ENCODE data around the gene NDUFB10. TPM values are rescaled to one million over a fixed set of nuclear protein-coding genes. Genes with fewer than 3 reads are reported as not detected.

The NDUFB10 gene
- total RNA-seq, 1 donor from 2014 or later, result 122 TPM

DNA sequence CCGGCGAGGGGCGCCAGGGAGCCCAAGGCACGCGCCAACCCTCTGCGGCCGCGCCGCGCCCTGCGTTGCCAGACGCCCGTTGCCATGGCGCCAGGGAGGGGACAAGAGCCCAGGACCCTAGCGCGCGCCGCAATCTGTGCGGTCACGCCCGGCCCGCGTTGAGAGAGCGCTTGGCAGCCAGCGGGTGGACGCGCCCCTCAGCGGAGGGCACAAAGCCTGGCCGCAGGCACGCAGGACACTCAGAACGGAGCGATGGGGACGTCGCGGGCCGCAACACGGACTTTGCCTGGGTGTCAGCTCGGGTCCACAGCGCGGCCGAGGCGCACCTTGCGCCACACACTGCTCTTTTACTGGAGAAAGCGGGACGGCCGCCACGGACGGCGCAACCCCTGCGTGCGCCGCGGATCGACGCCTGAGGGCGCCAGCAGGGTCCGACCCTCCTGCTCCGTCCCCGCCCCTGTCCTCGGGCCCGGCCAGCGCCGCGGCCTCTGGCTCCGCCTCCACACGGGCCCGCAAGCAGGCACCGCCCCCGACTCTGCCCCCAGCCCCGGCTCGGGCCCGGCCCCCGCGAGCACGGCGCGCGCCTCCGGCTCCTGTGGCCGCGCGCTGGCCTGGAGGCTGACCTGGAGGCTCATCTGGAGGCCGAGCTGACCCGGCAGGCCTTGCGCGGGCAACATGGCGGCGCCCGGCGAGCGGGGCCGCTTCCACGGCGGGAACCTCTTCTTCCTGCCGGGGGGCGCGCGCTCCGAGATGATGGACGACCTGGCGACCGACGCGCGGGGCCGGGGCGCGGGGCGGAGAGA lies 24.4 kb downstream of the NDUFB10 start, which contains the start of gene GFER:
Gene GFER (plus strand): TSS at position 650 of the 803 bp plus-strand sequence. CDS start 26 bp downstream, at position 676.
- Mint-ChIP-seq H3K9me3 (no peaks in the 10 kb centered on the region), H3K27me3 (peaks cover 49% of the 10 kb centered on the region), H3K4me3 (peak within 1 kb of the TSS; percentile 89), H3K4me1 (ENCODE audit: unreplicated experiment) (peaks cover 11% of the 10 kb centered on the region), H3K36me3 (peaks cover 3% of the 10 kb centered on the region), H3K27ac (peak within 1 kb of the TSS; percentile 62)
- peak; percentile 97 for DNase-seq (ENCODE audit: extremely low spot score, unreplicated experiment)
- TF ChIP-seq, protein P1, sequence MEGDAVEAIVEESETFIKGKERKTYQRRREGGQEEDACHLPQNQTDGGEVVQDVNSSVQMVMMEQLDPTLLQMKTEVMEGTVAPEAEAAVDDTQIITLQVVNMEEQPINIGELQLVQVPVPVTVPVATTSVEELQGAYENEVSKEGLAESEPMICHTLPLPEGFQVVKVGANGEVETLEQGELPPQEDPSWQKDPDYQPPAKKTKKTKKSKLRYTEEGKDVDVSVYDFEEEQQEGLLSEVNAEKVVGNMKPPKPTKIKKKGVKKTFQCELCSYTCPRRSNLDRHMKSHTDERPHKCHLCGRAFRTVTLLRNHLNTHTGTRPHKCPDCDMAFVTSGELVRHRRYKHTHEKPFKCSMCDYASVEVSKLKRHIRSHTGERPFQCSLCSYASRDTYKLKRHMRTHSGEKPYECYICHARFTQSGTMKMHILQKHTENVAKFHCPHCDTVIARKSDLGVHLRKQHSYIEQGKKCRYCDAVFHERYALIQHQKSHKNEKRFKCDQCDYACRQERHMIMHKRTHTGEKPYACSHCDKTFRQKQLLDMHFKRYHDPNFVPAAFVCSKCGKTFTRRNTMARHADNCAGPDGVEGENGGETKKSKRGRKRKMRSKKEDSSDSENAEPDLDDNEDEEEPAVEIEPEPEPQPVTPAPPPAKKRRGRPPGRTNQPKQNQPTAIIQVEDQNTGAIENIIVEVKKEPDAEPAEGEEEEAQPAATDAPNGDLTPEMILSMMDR (conservative IDR thresholded peaks at IDR 0.05), result peak; percentile 50

- peak overlapping the region; percentile 89 for H3K4me3 Mint-ChIP-seq
- peak overlapping the region; percentile 62 for H3K27ac Mint-ChIP-seq
- H3K4me1 Mint-ChIP-seq (ENCODE audit: unreplicated experiment), result peaks cover 11% of the 10 kb centered on the region
- TF ChIP-seq, protein P1 (conservative IDR thresholded peaks at IDR 0.05), result no peak
- DNase-seq (ENCODE audit: extremely low spot score, unreplicated experiment), result no peak
- H3K27me3 Mint-ChIP-seq, result peaks cover 54% of the 10 kb centered on the region
- peaks cover 4% of the 10 kb centered on the region for H3K36me3 Mint-ChIP-seq
- no peaks in the 10 kb centered on the region for H3K9me3 Mint-ChIP-seq
Observed at GRCh38 chr16:1984347-1985225, 25.2 kb downstream of the NDUFB10 start.

DNA sequence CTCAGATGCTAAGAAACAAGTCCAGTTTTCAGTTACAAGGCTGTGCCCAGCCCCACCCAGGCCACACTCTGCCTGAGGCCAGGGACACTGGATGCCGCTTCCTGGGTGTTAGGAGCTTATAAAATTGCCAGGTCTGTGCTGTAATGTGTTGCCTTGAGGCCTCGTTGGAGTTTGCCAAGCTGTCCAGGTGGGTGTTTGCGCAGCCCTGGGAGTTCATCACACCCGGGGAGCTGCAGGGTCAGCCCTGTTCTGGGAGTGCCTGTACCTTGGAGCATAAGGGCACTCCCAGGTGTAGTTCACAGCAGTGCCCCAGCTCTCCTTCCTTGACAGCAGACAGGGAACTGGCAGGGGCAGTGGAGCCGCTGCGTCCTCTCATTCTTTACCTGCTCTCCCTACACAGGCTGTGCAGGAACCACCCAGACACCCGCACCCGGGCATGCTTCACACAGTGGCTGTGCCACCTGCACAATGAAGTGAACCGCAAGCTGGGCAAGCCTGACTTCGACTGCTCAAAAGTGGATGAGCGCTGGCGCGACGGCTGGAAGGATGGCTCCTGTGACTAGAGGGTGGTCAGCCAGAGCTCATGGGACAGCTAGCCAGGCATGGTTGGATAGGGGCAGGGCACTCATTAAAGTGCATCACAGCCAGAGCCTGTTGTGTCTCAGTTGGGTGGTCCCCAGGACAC lies 26.3 kb downstream of the NDUFB10 start:
- peaks cover 43% of the 10 kb centered on the region for H3K27me3 Mint-ChIP-seq

GRCh38 chr16:1987198-1987597 lies 27.9 kb downstream of the NDUFB10 start:
- H3K4me3 Mint-ChIP-seq, result no peak overlapping the region

More for the DNA sequence above, 26.3 kb downstream of the NDUFB10 start:
- Mint-ChIP-seq H3K27ac (peak overlapping the region; percentile 62), H3K4me3 (peak overlapping the region; percentile 89), H3K4me1 (ENCODE audit: unreplicated experiment) (peaks cover 11% of the 10 kb centered on the region), H3K9me3 (no peaks in the 10 kb centered on the region), H3K36me3 (peaks cover 4% of the 10 kb centered on the region)
- TF ChIP-seq, protein P1 (conservative IDR thresholded peaks at IDR 0.05), result no peak
- no peak for DNase-seq (ENCODE audit: extremely low spot score, unreplicated experiment)

More at GRCh38 chr16:1987198-1987597, 27.9 kb downstream of the NDUFB10 start:
- H3K27me3 Mint-ChIP-seq, result peaks cover 37% of the 10 kb centered on the region
- no peak for DNase-seq (ENCODE audit: extremely low spot score, unreplicated experiment)
- TF ChIP-seq, protein P1 (conservative IDR thresholded peaks at IDR 0.05), result no peak
- H3K4me1 Mint-ChIP-seq (ENCODE audit: unreplicated experiment), result peaks cover 11% of the 10 kb centered on the region
- no peaks in the 10 kb centered on the region for H3K9me3 Mint-ChIP-seq
- H3K27ac Mint-ChIP-seq, result no peak overlapping the region
- peaks cover 4% of the 10 kb centered on the region for H3K36me3 Mint-ChIP-seq

Data from type B pancreatic cell (in vitro differentiated cells).